IPS DF 19.7 (cell line): ENCODE measurements around the gene SAP25.
"Not testable (repeated sequence)": the region's sequence is repeated elsewhere in the genome, so short reads cannot be mapped to it uniquely, and the experiment has no call there.

Experiments
- DNase-seq: peaks from one replicate; pipeline ENCODE4 v3.0.0-alpha.2; 2013; ENCODE audit warnings: low read depth, low spot score

Gene SAP25

GRCh38 chr7:100561491-100562194 is 12.1 kb downstream of the SAP25 start:
- no peak for DNase-seq

GRCh38 chr7:100559127-100559526 is 14.6 kb downstream of the SAP25 start:
- DNase-seq: no peak

- DNase-seq: no peak
Observed at GRCh38 chr7:100556541-100556940, 17.2 kb downstream of the SAP25 start.

DNA sequence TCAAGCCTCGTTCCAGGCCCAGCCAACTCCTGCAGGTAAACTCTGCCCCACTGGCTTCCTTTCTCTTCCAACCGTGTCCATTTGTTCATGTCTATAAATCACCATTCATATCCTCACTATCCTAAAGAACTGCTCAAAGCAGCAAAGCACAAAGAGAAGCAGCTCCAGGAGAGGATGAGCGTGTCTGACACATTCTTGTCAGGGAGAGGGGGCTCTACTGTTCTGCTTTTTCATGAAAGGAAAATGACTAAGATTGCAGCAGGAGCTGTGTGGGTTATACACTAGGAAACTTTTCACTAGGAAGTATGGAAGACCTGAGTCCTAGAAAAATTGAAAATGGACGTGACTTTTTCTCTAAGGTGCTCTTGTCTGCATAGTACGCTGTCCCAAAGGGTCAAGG is 18.0 kb downstream of the SAP25 start:
- DNase-seq: no peak

DNA sequence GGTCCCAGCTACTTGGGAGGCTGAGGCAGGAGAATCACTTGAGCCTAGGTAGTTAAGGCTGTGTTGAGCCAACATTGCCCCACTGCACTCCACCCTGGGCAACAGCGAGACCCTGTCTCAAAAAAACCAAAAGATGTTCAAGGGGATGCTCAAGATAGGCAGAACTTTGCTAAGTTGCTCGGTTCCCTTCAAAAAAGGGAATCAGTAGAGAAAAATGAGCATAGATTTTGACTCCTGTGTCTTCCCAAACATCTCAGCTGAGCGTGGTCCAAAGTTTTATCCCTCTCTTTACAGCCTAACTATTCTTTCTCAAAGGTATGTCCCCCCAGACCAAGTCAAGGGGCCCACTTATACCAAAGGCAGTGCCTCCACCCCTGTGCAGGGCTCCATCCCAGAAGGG is 20.7 kb downstream of the SAP25 start:
- no peak for DNase-seq

GRCh38 chr7:100552532-100552931 is 21.2 kb downstream of the SAP25 start:
- DNase-seq: no peak

- not testable (repeated sequence) for DNase-seq
Observed at GRCh38 chr7:100548446-100548845, 25.3 kb downstream of the SAP25 start.

GRCh38 chr7:100547872-100548271 is 25.8 kb downstream of the SAP25 start:
- no peak for DNase-seq

GRCh38 chr7:100546926-100547800 is 26.5 kb downstream of the SAP25 start:
- no peak for DNase-seq

- DNase-seq: no peak
Observed at GRCh38 chr7:100546129-100546925, 27.4 kb downstream of the SAP25 start.

DNA sequence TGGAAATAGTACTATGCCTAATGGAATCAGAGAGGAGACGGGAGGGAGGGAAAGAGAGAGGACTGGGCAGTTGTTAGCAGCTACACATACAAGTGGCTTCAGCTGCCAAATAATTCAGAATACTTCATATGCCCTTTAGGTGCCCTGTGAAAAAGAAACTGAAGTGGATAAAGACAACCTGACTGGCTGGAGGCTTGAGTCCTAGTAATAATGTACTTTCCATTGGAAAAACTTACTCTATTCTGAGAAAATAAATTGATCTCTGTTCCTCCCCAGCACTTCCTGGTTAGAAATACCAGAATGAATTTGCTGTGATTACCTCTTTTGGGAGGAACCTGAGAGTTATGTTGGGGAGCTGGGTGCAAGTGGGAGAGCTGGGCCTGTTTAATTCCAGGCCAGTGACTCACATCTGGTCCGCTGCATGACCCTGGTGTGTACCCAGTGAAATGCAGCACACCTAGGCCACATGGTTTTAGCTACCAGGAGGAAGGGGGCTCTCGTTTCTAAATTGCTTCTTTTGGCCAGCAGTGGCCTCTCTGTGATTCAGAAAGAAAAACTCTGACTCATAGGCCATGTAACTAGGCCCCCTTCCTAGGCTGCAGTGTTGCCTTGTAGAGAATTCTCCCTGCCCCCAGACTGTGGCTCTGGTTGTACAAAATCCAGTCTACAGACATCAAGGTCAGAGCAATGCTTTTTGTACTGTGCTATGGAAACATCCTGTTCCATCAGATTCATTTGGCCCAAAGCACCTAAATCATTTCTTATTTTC is 28.2 kb downstream of the SAP25 start:
- DNase-seq: peak; percentile 47

DNA sequence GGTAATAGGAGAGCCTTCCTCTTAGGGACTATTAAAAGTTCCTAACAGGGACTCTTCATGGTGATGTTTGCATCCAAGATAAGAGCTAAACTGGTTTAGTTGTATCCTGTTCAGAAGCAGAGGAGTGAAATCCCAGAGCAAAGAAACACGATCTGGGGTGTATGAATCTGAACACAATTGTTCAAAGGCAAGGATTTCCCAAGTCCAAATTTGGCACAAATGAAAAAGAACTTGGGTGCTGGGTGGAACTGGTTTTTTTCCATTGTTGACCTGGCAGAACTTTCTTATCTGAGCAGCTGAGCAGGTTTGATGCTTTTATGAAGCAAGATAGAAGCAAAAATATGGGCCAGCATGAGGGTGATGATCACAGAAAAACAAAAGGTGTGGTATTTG is 28.7 kb downstream of the SAP25 start:
- no peak for DNase-seq

- no peak for DNase-seq
Observed at GRCh38 chr7:100544386-100544785, 29.3 kb downstream of the SAP25 start.

GRCh38 chr7:100543586-100543985 is 30.1 kb downstream of the SAP25 start:
- DNase-seq: no peak

GRCh38 chr7:100541309-100541708 is 32.4 kb downstream of the SAP25 start:
- DNase-seq: not testable (repeated sequence)

DNA sequence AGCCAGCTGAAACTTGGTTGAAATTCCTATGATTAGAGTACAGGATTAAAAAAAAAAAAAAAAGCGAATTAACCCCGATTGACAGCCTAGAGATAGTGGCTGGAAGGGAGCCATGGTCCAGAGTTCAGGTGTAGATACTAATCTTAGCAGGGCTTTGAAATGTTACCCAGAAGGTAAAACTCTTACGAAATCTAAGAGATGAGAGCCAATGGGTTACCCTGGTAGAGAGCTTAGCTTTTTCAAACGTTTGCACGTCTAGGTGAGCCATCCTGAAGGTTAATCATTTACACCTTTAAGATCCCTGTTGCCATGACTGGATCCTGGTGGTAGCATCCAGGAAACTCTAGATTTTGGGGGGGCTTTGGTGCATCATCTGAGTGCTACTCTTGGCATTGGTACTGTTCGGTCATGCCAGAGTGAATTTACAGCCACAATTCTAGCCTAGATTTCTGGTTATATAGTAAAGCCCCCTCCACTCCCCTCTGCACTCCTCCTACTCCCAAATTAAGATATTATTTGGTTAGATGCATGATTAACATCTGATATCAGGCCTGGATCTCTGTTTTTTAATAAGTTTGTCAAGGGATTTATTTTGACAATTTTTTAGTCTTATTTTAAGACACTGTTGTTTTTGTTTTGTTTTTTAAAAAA is 33.5 kb downstream of the SAP25 start:
- no peak for DNase-seq

DNA sequence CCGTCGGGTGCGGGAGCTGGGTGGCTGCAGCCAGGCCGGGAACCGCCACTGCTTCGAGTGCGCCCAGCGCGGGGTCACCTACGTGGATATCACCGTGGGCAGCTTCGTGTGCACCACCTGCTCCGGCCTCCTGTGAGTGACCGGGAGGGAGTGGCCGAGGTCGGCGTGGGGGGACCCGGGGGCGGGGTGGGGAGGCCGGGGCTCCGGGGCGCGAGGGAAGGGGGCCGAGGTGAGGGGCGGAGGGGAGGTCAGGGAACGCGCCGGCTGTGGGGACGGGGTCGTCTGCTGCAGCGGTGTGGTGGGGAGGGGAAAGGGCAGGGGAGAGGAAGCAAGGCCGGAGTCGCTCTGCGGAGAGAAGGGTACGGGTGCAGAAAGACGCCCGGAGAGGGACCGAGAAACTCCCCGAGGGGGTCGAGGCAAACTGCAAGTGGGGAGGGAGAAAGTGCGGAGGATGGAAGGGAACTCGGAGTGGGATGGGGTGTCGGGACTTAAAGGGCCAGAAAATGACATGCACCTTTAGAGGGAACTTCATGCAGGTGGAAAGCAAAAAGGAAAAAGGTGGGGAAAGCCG is 34.2 kb downstream of the SAP25 start:
- DNase-seq: no peak

GRCh38 chr7:100538654-100539435 is 34.9 kb downstream of the SAP25 start, which contains the start of gene AGFG2:
Gene AGFG2 (plus strand): TSS chr7:100539203. CDS start chr7:100539347, 144 bp downstream.
- DNase-seq: peak; percentile 97

DNA sequence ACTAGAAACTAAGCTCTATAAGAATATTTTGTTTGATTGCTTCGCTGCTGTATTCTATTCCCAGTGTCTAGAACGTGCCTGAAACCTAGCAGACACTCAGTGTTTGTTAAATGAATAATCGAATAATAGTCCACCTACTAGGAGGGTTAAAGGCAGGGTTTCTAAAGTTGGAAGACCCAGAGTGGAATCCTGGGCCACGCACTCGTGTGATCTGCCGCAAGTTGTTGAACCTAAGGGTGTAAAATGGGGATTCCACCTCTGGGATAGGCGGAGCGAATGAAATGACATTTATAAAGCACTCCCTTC is 35.4 kb downstream of the SAP25 start:
- DNase-seq: no peak

- DNase-seq: not testable (repeated sequence)
Observed at GRCh38 chr7:100536695-100537094, 37.0 kb downstream of the SAP25 start.
